Panc1 (cell line): ENCODE results near the gene RNF133. TPM values are rescaled to one million over a fixed set of nuclear protein-coding genes. Genes with fewer than 3 reads are reported as not detected.

Experiments used
- ATAC-seq: fragments of 200-7000 bp; cut with Tn5 transposase; 2 replicates; pipeline ENCODE4 v1.9.1; 2020; ENCODE audit warnings: mild to moderate bottlenecking, moderate library complexity
- BruUV-seq: library from RNA; stranded (reverse); fragments of 400-500 nt; replicated peaks from 2 replicates; lab custom pipeline; 2021; lab: Mats Ljungman, UMichigan
- CTCF ChIA-PET: fragments of 300-600 bp; sonication (Branson Sonifier 250); formaldehyde crosslinking; loops from one replicate; lab custom pipeline; 2022; ENCODE audit warnings: antibody characterized with exemption; lab: Charles Lee
- POLR2A ChIA-PET: fragments of 300-600 bp; sonication (Branson Sonifier 250); formaldehyde crosslinking; loops from one replicate; lab custom pipeline; 2022; ENCODE audit warnings: antibody characterized with exemption; lab: Charles Lee
- DNase-seq: peaks from one replicate; pipeline ENCODE4 v3.0.0-alpha.2; 2010; ENCODE audit warnings: low read depth, low spot score
- H3K27ac ChIP-seq: 2 replicates; pipeline ENCODE4 v1.5.1; 2011; ENCODE audit warnings: mild to moderate bottlenecking, low read length, inconsistent platforms
- H3K27me3 ChIP-seq: fragments of 200-500 bp; sonication (Bioruptor generic); 2 replicates; pipeline ENCODE4 v1.6.0; 2014; ENCODE audit warnings: low read length, inconsistent platforms; ENCODE audit not compliant: control insufficient read depth, insufficient read depth
- H3K36me3 ChIP-seq: fragments of 200-500 bp; sonication (Bioruptor generic); 2 replicates; pipeline ENCODE4 v1.5.1; 2014; ENCODE audit warnings: inconsistent platforms, mild to moderate bottlenecking, low read length, moderate library complexity; ENCODE audit not compliant: control insufficient read depth, insufficient read depth
- H3K4me1 ChIP-seq: 2 replicates; pipeline ENCODE4 v1.5.1; 2011; ENCODE audit warnings: inconsistent platforms, mild to moderate bottlenecking, low read length, moderate library complexity; ENCODE audit not compliant: control insufficient read depth, insufficient read depth
- H3K4me3 ChIP-seq, 2 experiments: 2 replicates each; pipeline ENCODE4 v1.5.1; 2011 to 2012; ENCODE audit warnings: low read depth in 2 of 2, low read length in 2 of 2, mild to moderate bottlenecking in 2 of 2, inconsistent platforms in 1 of 2, moderate library complexity in 1 of 2
- H3K9me3 ChIP-seq: fragments of 200-500 bp; sonication (Bioruptor generic); 2 replicates; pipeline ENCODE4 v1.5.1; 2014; ENCODE audit warnings: low read depth, mild to moderate bottlenecking, inconsistent platforms, low read length, moderate library complexity; ENCODE audit not compliant: control insufficient read depth, insufficient read depth
- CTCF ChIP-seq: fragments of 450-650 bp; IDR thresholded peaks from 2 replicates; pipeline ENCODE4 v1.5.1; 2017; ENCODE audit warnings: mild to moderate bottlenecking
- POLR2AphosphoS5 ChIP-seq: IDR thresholded peaks from 2 replicates; pipeline ENCODE4 v1.6.1; 2012; ENCODE audit warnings: mild to moderate bottlenecking, low read depth, low read length, moderate library complexity
- REST ChIP-seq, 2 experiments: IDR thresholded peaks; 2 replicates each; pipeline ENCODE4 v1.6.1; 2011 to 2012; ENCODE audit warnings: low read depth in 2 of 2, control low read depth in 1 of 2, low read length in 1 of 2, mild to moderate bottlenecking in 1 of 2, moderate library complexity in 1 of 2; ENCODE audit not compliant: insufficient read depth in 1 of 2
- SIN3A ChIP-seq: IDR thresholded peaks from 2 replicates; pipeline ENCODE4 v1.6.1; 2012; ENCODE audit warnings: low read depth, mild to moderate bottlenecking, low read length, moderate library complexity, borderline replicate concordance; ENCODE audit not compliant: insufficient read depth
- TCF7L2 ChIP-seq: IDR thresholded peaks from 2 replicates; pipeline ENCODE4 v1.6.1; 2011; ENCODE audit warnings: mild to moderate bottlenecking, low read depth, low read length, inconsistent platforms
- in situ Hi-C: cut with HindIII; loops from 2 replicates; pipeline ENCODE4 v1.10.0; 2016; ENCODE audit warnings: low sequenced_read_pairs, low pct_unique_long_range_greater_than_20kb
- intact Hi-C: fragments of 100-400 bp; cut with micrococcal nuclease; formaldehyde crosslinking; loops from one replicate; pipeline ENCODE4 v1.10.0; 2022; ENCODE audit not compliant: unreplicated experiment
- total RNA-seq: library from RNA; stranded (reverse); gene quantifications from one replicate; pipeline ENCODE4 v1.2.1, GENCODE V29; 2021; ENCODE audit not compliant: unreplicated experiment

RNF133 gene
- total RNA-seq, 1 experiment from 2014 or later: not detected

- no peak overlapping the region for H3K27ac ChIP-seq
- DNase-seq: no peak
- in situ Hi-C loops: no loop called here
- CTCF ChIA-PET: no interaction called here
- no peak for TF ChIP-seq REST (IDR thresholded peaks at IDR 0.05; ENCODE audit: insufficient read depth in 1 of 2, low read depth in 2 of 2, low read length in 1 of 2)
- no peak for TF ChIP-seq CTCF
- TF ChIP-seq TCF7L2: no peak
- no peak for TF ChIP-seq SIN3A
- no peak for TF ChIP-seq POLR2AphosphoS5
- no peaks in the 10 kb centered on the region for H3K9me3 ChIP-seq
- H3K36me3 ChIP-seq: no peaks in the 10 kb centered on the region
- no peaks in the 10 kb centered on the region for H3K4me1 ChIP-seq
- POLR2A ChIA-PET: no interaction called here
- intact Hi-C loops: no loop called here
- no peak for ATAC-seq
- no peaks in the 10 kb centered on the region for H3K27me3 ChIP-seq
- no TSS peak for BruUV-seq
- no peak overlapping the region for H3K4me3 ChIP-seq
Observed at GRCh38 chr7:122717356-122718089, 18.6 kb upstream of the RNF133 start.

GRCh38 chr7:122715183-122715582 is 16.3 kb upstream of the RNF133 start:
- Histone ChIP-seq H3K36me3 (no peaks in the 10 kb centered on the region), H3K27me3 (no peaks in the 10 kb centered on the region), H3K27ac (no peak overlapping the region), H3K4me1 (no peaks in the 10 kb centered on the region), H3K9me3 (no peaks in the 10 kb centered on the region), H3K4me3 (no peak overlapping the region)
- POLR2A ChIA-PET: interaction anchor here (0.6 kb wide), 1 partner anchor 374 kb away, joined by 4 read pairs; no protein-coding TSS in a partner anchor
- ATAC-seq (no peak), DNase-seq (no peak)
- BruUV-seq: no TSS peak
- CTCF ChIA-PET: no interaction called here
- intact Hi-C loops (no loop called here), in situ Hi-C loops (no loop called here)
- TF ChIP-seq CTCF: no peak
- TF ChIP-seq SIN3A: no peak
- no peak for TF ChIP-seq POLR2AphosphoS5
- no peak for TF ChIP-seq TCF7L2
- TF ChIP-seq REST (IDR thresholded peaks at IDR 0.05; ENCODE audit: insufficient read depth in 1 of 2, low read depth in 2 of 2, low read length in 1 of 2): no peak
